H1 (cell line): Measurements from ENCODE around the gene IL36A. TPM values are rescaled to one million over a fixed set of nuclear protein-coding genes. Genes with fewer than 3 reads are reported as not detected.

Experiments
- E2F6 ChIP-seq: IDR thresholded peaks from 2 replicates; pipeline ENCODE4 v1.6.1; 2012; ENCODE audit warnings: inconsistent platforms
- polyA plus RNA-seq, 7 experiments: library from polyadenylated mRNA; depleted of rRNA in 3 of 7; stranded (reverse) in 5 of 7; unstranded in 2 of 7; fragments of >200 nt in 5 of 7; fragments of 200-250 nt in 2 of 7; gene quantifications; 1 replicate in 5 of 7; 2 replicates in 1 of 7; 4 replicates in 1 of 7; pipeline versions ENCODE4 v1.2.1 to v1.2.3, GENCODE V29; 2011 to 2013; ENCODE audit warnings: missing spikeins in 2 of 7, mixed read lengths in 2 of 7
- total RNA-seq: library from RNA; stranded (reverse); fragmentation: NEBNext Ultra II Directional; extraction: Animal tissue kit (Norgen Biotek cat#: 25700); gene quantifications from 2 replicates; pipeline ENCODE4 v1.2.1, GENCODE V29; 2021

Gene IL36A
- total and polyA plus RNA-seq, 2 of the 8 experiments (the other 6 are each of a cell fraction or from before 2014, with no cell fraction given) = not detected

GRCh38 chr2:112959109-112959812 lies 46.0 kb upstream of the IL36A start (continued):
- TF ChIP-seq E2F6 = peak; percentile 42; the same call in 1 of the 2 replicates
- TF ChIP-seq, all 59 proteins: peak for 5
